RPMI7951 (cell line): Measurements from ENCODE around the gene PRKCI. TPM values are rescaled to one million over a fixed set of nuclear protein-coding genes. Genes with fewer than 3 reads are reported as not detected.
"Not testable (repeated sequence)": the region's sequence is repeated elsewhere in the genome, so short reads cannot be mapped to it uniquely, and the experiment has no call there.

ENCODE experiments used
- DNase-seq: peaks from one replicate; pipeline ENCODE4 v3.0.0-alpha.2; 2012; ENCODE audit warnings: low read depth
- total RNA-seq: library from RNA; depleted of rRNA; stranded (reverse); fragments of >200 nt; shearing (Covaris generic); gene quantifications from 2 replicates; pipeline ENCODE4 v1.2.3, GENCODE V29; 2014

The PRKCI gene
- total RNA-seq, 1 experiment from 2014 or later, result 36.2 TPM

GRCh38 chr3:170278627-170279026 is 56.4 kb downstream of the PRKCI start:
- DNase-seq, result no peak

- no peak for DNase-seq
These were observed 68.0 kb downstream of the PRKCI start for GRCh38 chr3:170290194-170290593.

GRCh38 chr3:170295586-170295985 is 73.4 kb downstream of the PRKCI start:
- no peak for DNase-seq

- DNase-seq, result no peak
These were observed 74.5 kb downstream of the PRKCI start for GRCh38 chr3:170296703-170297102.

GRCh38 chr3:170301405-170301804 is 79.2 kb downstream of the PRKCI start:
- DNase-seq, result no peak

GRCh38 chr3:170302008-170302407 is 79.8 kb downstream of the PRKCI start:
- no peak for DNase-seq

GRCh38 chr3:170306015-170306414 is 83.8 kb downstream of the PRKCI start:
- no peak for DNase-seq

- peak; percentile 49 for DNase-seq
These were observed 85.6 kb downstream of the PRKCI start for GRCh38 chr3:170307671-170308405.

GRCh38 chr3:170309046-170309445 is 86.8 kb downstream of the PRKCI start:
- no peak for DNase-seq

- DNase-seq, result no peak
These were observed 95.7 kb downstream of the PRKCI start for GRCh38 chr3:170317954-170318353.

- DNase-seq, result peak; percentile 15
These were observed 98.4 kb downstream of the PRKCI start for GRCh38 chr3:170320461-170321121.

GRCh38 chr3:170321321-170322034 is 99.3 kb downstream of the PRKCI start:
- no peak for DNase-seq

- DNase-seq, result no peak
These were observed 100.5 kb downstream of the PRKCI start for GRCh38 chr3:170322566-170323269.

GRCh38 chr3:170323331-170323730 is 101.1 kb downstream of the PRKCI start:
- no peak for DNase-seq

- no peak for DNase-seq
These were observed 102.7 kb downstream of the PRKCI start for GRCh38 chr3:170324962-170325361.

- DNase-seq, result no peak
These were observed 105.0 kb downstream of the PRKCI start for GRCh38 chr3:170327040-170327808.

- DNase-seq, result not testable (repeated sequence)
These were observed 105.8 kb downstream of the PRKCI start for GRCh38 chr3:170327868-170328548.

GRCh38 chr3:170330366-170330765 is 108.1 kb downstream of the PRKCI start:
- DNase-seq, result peak; percentile 77

GRCh38 chr3:170331143-170331542 is 108.9 kb downstream of the PRKCI start:
- no peak for DNase-seq

GRCh38 chr3:170337420-170337819 is 115.2 kb downstream of the PRKCI start:
- no peak for DNase-seq
